Raji (cell line): ENCODE measurements around the gene PHYHIPL.

Experiments
- POLR2A ChIP-seq: IDR thresholded peaks from 2 replicates; pipeline ENCODE4 v1.6.1; 2011; ENCODE audit warnings: low read depth, low read length, control low read depth; ENCODE audit not compliant: insufficient read depth

Gene PHYHIPL

DNA sequence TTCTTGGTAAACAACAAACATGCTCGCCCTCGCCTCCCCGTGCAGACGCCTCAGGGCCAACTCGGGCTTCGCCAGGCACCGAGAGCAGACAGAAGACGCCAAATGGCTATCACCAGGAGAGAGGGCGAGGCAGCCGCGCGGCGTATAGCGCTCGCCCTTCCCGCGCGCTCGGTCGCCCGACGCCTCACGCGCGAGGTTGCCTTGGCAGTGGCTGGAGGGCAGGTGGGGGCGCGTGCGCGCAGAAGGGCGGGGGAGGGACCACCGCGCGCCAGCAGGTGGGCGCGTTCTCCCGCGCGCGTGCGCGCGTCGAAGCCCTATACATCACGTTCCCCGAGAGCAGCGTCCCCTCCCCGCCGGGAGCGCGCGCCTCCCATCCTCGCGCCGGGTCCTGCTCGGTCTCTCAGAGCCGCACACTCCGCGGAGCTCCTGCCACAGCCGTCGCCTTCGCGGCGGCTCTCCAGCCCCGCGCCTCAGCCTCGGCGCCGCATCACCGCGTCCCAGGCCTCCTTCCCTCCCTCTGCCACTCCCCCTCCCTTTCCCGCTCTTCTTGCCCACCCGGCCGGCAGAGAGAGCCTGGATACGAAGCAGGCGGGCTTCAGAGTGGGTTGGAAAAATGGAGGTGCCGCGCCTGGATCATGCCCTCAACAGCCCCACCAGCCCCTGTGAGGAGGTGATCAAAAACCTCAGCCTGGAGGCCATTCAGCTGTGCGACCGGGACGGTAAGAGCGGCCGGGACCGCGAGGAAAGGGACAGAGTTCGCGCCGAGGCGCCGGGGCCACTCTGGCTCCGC, at the start of gene PHYHIPL:
Gene PHYHIPL, plus strand, starts transcription at position 403 of the 790 bp plus-strand sequence. Its CDS starts 211 bp downstream, at position 614.
- no peak for TF ChIP-seq POLR2A

DNA sequence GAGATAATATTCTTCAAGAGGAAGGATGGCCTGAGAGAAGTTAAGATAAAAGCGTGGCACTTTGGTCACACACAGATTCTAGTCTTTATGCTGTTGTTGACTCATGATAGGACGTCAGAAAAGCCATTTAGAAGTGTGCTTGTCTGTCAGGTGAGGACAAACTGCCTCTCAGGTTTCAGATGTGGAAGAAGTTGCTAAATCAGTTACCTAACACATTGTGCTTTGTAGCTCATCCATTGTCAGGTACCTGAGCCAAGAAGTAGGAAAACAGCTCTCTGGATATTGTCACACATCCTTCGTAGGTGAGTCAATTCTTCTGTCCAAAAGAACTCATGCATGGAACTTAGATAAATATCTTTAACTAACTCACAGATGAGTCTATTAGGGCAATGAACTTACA, 49.5 kb upstream of the PHYHIPL start:
- no peak for TF ChIP-seq POLR2A

DNA sequence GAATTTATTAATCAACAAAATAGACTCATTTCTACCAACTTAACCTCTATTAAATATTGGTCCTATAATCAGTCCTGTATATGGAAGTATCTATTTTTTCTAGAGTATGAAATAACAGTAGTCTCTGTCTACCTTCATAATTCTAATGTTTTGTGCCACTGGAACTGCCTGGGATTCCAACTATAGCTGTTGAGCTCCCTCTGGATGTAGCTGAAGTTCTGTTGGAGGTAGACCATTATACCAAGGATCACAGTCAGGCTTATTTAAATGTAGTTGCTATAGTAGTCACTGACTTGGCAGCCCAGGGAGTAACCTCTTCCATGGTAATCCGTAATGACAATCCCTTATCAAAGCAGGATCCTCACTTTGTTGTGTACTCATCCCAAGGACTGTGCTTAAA, 48.5 kb upstream of the PHYHIPL start:
- TF ChIP-seq POLR2A, result no peak

DNA sequence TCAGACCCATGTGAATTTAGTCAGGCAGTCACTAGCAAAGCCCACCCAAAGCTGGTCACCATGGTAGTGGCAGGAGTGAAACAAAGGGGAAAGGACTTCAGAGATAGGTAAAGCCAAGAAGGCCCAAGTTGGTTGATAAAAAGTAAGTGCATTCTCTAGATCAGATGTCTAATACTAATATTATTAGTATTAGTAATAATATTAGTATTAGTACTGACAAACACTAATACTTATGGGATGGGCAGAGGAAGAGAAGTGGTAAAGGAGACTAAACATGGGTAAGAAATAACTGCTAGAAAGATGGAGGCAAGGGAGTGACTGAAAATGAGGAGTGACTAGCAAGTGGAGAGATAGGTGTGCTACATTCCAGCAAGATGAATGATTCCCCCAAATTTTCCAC, 46.6 kb upstream of the PHYHIPL start:
- TF ChIP-seq POLR2A, result no peak

DNA sequence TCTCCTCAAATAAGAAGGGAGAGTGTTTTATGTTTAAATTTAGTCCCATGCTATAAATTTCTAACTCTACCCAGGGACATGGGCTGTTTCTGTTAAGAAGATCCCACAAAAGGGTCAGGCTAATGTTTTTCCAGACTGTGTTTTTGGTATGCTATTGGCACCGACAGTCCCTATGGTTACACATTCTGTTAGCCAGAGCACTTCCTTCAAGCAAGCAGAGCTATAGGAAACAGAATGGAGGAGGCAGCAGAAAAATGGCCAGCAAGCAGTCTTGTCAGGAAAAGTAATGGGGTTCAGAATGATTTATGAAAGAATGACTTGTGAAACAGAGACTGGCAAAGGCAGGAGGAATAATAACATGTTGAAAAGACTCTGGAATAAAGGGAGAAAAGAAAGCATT, 44.8 kb upstream of the PHYHIPL start:
- TF ChIP-seq POLR2A, result no peak

DNA sequence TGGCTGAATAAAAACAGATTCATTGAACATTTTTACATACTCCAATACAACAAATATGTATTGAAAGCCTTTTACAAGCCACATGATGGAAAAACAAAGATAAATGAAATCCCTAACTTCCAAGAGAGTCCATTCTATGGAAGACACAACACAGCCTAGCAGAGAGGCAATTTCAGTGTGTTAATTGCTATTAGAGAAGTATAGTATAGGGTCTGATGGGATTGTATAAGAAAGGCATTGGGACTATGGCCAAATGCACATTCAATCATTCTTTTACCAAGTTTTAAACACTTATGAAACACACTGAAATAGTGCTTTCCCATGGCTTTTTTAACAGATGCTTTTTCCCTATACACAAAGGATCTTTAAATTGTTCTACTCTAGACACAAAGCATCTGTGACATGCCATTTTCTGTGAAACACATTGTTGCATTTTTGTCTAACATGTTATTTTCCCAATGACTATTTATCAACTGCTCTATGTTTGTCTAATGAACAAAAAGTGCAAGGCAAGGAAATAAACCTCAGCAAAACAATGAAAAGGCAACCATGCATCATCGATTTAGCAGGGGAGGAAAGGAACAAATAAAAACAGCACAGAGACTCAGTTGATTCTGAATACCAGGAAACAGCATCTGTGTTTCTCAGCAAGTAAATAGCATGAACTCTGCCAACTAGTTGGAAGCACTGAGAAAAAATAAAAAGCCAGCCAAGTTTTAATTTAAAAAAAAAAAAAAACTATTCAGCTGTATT, 42.4 kb upstream of the PHYHIPL start:
- no peak for TF ChIP-seq POLR2A

DNA sequence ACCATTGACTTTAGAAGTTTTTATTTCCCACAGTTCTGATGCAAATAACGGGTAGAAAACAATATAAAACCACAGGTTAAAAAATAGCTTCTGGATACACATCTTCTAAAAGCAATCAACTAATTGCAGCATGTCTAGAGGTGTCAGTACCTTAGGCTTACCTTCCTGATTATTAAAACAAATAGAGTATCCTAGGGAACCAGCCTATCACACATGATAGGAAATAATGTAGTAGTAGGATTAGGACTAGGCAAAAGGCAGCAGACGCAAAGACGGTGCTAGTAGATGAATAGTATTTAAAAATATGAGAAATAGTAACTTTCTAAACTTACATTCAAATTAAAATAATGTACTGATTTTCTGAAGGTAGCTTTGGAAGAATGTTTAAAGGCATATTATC, 41.7 kb upstream of the PHYHIPL start:
- TF ChIP-seq POLR2A, result no peak

DNA sequence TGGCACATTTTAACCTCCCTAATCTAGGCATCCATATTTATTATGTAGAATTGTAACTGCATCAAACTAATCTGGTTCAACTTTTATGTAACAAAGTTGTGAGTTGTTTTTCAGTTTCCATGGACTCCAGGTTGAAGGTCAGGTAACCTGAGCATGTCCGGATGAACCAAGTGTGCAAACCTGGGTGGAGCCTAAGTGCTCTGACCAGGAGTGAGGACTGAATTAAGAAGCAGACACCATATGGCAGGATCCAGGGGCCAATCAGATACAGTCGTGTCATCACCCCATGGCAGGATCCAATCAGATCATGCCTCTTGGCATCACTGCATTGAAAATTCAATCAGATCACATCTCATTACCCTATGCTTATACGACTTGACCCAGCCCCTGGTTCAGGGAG, 41.2 kb upstream of the PHYHIPL start:
- no peak for TF ChIP-seq POLR2A

DNA sequence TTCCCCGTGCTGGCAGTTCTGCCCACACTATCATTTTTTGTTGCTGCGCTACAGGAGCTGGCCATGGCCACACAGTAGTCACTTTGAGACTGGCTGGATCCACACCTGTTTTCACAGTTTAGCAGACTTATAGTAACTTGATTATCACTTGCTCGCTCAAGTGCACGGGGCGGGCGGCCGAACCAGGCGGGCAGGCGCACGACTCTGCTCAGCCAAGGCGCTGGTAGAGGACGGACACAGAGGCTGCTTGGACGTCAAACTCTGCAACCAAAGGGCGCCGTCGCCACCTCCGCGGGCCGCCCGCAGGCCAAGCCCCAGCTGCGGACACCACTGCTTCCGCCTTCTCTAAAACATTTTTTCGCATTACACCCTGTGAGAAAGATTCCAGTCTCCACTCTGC, 38.4 kb upstream of the PHYHIPL start:
- TF ChIP-seq POLR2A, result no peak

DNA sequence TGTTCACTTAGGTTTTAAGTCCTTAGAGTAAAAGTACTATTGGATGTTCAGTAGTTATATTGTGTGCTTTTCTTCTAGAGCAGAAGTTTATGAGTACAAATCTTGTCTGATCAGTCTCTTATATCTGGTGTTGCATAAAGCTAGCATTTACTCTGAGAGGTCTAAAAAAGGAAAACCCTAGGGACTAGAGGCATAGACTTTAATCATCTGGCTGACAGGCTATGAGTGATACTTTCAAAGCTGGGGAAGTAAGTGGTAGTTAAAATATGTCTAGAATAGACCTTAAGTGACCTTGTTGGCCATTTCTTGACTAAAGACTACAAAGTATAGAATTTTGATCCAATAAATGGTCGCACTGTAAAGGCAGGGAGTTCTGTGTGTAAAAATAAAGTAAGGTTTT, 32.9 kb upstream of the PHYHIPL start:
- TF ChIP-seq POLR2A, result no peak

DNA sequence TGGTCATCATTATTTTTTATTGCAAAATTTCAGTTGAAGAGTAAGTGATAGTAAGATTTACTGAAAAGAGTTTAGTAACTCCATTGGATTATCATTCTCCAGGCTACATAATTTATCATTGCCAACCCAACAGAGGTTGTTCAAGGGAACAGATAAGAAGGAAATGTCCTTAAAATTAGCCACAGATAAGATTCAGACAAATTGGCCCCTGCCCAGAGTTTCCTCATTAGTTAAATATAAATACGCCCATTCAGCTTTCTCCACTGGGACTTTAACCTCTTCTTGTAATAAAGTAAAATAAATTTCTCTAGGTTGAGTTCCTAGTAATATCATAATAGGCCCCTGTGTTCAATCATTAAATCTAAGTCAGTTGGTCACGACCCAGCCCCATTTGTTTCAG, 27.7 kb upstream of the PHYHIPL start:
- no peak for TF ChIP-seq POLR2A

DNA sequence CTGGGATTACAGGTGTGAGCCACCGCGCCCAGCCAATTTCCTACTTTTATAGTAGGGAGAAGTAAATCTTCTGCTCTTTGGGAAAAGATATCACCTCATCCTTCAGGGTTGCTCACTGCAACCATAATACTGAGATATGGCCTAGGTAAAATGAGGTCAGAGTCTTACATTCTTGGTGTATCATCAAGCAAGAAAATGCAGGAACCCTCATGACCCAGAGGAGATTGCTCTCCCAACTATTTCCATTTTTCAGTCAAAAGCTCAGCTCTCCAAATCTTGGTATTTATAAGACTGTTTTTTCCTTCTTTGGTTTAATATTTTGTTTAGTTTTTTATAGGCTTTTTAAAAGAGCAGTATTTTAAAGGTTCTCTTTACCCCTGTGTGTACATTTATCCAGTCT, 20.9 kb upstream of the PHYHIPL start:
- TF ChIP-seq POLR2A, result no peak

DNA sequence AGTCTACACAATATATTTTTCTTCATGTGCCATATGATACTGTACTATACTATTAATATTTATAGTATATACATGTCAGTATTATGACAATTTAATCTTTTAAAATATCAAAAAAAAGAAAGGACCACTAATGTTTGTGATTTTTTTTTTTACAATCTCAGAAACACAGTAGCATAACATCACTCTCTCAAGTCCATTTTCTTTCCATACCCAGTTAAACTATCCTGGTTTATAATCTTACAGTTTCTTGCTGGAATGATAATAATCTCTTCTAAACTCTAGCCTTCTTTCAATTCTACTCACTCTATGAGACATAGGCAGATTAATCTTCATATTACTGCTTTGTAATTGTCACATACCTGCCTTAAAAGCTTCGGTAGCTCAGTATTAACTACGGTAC, 8.9 kb upstream of the PHYHIPL start:
- no peak for TF ChIP-seq POLR2A

DNA sequence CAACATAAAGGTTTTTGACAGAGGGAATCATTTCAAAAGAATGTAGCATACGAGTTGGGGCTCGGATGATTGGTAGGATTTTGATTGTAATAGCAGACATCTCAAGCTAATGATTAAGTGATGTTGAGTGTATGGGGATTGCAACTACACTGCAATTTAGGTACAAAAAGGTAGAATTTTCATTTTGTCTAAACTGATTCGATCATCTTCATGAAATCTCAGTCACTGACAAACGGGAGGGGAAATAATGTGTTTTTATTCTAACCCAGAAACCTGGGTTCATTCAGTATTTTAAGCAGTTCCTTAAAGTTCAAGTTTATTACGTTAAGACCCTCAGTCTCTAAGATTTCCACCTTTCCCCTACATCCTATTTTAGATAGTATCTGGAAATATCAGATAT, 3.9 kb upstream of the PHYHIPL start:
- TF ChIP-seq POLR2A, result no peak

DNA sequence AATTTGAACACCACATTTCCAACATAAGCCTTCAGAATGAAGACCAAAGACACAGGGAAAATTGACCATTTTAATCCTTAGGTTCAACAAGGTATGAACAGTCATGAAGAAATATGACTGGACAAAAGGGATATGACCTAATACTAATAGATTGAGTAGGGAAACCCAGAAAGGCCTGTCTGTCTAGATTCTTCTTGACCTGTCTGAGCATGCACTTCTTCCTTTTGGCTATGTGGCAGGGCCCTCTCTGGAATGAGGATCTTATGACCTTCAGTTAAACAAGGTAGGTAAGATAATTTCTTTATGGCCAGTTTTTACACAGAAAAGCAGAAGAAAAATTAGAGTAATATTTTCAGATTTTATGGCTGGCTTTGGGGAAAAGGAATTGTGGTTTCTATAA, 3.0 kb upstream of the PHYHIPL start:
- no peak for TF ChIP-seq POLR2A

DNA sequence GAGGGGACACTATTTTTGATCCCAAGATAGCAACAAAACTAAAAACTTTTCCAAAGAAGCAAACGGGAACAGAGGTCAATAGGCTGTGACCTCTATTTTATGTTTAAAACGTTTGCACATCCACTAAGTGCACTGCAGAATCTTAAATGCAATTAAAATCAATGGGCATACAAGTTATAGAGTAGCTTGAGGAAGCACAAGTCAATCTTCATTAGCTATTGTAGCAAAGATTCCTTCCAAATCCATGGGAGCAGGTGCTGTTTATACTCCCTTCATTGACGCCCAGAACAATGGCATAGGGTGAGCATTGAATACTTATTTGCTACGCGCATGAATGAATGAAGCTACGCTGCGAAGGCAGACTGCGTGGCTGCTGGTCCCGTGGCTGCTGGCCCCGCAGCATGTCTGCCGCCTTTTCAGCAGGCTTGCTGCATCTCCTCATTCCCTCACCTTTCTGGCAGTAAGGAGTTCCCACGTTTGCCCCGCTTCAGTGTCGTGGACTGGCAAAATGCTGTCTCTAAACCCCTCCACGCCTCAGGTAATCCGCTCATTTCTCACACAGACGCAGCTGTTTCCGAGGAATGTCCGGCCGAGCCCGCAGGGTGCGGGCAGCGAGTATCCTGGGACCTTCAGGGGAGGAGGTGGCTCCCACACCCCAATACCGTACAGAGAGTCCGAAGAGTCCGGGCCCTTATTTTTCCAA, 754 bp upstream of the PHYHIPL start:
- no peak for TF ChIP-seq POLR2A

DNA sequence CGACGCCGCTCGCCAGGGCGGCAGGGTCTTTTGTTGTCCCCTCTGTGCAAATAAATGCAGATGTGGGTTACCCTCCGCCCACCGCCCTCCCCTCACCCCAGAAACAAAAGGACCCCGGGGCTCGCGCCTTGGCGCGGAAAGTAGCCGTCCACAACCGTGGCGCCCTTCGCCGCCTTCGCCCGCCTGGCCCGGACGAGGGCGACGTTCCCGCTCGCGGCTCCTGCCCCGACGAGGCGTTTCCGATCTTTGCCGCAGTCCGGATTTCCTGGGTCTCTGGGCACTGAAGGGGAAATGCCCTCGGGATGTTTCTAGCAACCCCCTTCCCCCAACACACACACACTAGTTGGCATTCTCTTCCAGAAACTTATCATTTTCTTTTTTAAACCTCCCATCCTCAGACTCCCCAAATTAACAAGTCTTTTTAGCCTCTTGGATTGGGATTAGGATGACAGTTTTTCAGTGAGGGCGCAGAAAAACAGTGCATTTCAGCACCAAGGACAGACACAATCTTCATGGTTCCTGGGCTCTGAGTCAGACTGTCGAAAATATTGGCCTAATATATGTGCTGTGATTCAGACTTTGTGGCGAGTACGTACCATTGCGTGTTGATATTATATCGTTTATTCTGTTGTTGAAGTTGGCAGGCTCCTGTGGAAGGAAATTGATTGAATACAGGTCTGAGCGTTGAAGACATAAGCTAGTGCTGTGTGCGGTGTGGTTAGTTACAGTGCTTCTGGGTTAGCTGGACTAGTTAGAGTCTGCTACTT, 771 bp downstream of the PHYHIPL start:
- no peak for TF ChIP-seq POLR2A
